ENCODE measurements around the gene DNAAF1. TPM values are rescaled to one million over a fixed set of nuclear protein-coding genes. Genes with fewer than 3 reads are reported as not detected.

The DNAAF1 gene
- total and polyA plus RNA-seq, 2 of the 8 experiments (the other 6 are each of a cell fraction or from before 2014, with no cell fraction given) = 0.09 to 0.15 TPM

DNA sequence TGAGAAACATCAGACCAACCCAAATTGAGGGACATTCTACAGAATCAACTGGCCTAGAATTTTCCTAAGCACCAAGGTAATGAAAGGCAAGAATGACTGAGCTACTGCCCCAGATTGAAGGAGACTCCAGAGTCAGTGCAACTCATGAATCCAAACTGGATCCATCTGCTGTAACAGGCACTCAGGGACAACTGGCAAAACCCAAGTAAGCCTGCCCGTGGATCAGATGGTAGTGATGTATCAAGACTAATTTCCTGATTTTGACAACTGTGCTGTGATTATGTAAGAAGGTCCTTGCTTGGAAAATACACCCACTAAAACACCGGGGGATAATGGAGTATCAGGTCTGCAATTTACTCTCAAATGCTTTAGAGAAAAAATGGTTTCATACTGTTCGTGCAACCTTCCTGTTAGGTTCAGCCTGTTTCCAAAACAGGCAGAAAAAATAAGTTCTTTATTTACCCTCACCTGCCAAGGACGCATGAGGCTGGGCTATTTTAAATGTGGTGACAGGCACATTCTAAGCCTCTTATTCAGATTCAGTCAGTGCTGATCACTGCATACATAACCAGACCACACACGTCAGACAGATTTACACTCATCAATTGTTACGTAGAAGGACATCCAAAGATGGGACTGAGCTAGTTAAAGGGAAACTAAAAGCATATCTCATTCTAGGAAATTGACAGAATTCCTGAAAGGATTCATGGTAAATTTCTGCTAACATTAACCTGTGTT is 35.3 kb upstream of the DNAAF1 start (continued):
- TF ChIP-seq KDM4A (IDR thresholded peaks at IDR 0.05; ENCODE audit: low read depth, low read length, severe bottlenecking) (no peak), POLR2A (IDR thresholded peaks at IDR 0.05; ENCODE audit: control extremely low read depth in 1 of 2, low read depth in 2 of 2, low read length in 2 of 2) (no peak)
- TF ChIP-seq, protein P1, sequence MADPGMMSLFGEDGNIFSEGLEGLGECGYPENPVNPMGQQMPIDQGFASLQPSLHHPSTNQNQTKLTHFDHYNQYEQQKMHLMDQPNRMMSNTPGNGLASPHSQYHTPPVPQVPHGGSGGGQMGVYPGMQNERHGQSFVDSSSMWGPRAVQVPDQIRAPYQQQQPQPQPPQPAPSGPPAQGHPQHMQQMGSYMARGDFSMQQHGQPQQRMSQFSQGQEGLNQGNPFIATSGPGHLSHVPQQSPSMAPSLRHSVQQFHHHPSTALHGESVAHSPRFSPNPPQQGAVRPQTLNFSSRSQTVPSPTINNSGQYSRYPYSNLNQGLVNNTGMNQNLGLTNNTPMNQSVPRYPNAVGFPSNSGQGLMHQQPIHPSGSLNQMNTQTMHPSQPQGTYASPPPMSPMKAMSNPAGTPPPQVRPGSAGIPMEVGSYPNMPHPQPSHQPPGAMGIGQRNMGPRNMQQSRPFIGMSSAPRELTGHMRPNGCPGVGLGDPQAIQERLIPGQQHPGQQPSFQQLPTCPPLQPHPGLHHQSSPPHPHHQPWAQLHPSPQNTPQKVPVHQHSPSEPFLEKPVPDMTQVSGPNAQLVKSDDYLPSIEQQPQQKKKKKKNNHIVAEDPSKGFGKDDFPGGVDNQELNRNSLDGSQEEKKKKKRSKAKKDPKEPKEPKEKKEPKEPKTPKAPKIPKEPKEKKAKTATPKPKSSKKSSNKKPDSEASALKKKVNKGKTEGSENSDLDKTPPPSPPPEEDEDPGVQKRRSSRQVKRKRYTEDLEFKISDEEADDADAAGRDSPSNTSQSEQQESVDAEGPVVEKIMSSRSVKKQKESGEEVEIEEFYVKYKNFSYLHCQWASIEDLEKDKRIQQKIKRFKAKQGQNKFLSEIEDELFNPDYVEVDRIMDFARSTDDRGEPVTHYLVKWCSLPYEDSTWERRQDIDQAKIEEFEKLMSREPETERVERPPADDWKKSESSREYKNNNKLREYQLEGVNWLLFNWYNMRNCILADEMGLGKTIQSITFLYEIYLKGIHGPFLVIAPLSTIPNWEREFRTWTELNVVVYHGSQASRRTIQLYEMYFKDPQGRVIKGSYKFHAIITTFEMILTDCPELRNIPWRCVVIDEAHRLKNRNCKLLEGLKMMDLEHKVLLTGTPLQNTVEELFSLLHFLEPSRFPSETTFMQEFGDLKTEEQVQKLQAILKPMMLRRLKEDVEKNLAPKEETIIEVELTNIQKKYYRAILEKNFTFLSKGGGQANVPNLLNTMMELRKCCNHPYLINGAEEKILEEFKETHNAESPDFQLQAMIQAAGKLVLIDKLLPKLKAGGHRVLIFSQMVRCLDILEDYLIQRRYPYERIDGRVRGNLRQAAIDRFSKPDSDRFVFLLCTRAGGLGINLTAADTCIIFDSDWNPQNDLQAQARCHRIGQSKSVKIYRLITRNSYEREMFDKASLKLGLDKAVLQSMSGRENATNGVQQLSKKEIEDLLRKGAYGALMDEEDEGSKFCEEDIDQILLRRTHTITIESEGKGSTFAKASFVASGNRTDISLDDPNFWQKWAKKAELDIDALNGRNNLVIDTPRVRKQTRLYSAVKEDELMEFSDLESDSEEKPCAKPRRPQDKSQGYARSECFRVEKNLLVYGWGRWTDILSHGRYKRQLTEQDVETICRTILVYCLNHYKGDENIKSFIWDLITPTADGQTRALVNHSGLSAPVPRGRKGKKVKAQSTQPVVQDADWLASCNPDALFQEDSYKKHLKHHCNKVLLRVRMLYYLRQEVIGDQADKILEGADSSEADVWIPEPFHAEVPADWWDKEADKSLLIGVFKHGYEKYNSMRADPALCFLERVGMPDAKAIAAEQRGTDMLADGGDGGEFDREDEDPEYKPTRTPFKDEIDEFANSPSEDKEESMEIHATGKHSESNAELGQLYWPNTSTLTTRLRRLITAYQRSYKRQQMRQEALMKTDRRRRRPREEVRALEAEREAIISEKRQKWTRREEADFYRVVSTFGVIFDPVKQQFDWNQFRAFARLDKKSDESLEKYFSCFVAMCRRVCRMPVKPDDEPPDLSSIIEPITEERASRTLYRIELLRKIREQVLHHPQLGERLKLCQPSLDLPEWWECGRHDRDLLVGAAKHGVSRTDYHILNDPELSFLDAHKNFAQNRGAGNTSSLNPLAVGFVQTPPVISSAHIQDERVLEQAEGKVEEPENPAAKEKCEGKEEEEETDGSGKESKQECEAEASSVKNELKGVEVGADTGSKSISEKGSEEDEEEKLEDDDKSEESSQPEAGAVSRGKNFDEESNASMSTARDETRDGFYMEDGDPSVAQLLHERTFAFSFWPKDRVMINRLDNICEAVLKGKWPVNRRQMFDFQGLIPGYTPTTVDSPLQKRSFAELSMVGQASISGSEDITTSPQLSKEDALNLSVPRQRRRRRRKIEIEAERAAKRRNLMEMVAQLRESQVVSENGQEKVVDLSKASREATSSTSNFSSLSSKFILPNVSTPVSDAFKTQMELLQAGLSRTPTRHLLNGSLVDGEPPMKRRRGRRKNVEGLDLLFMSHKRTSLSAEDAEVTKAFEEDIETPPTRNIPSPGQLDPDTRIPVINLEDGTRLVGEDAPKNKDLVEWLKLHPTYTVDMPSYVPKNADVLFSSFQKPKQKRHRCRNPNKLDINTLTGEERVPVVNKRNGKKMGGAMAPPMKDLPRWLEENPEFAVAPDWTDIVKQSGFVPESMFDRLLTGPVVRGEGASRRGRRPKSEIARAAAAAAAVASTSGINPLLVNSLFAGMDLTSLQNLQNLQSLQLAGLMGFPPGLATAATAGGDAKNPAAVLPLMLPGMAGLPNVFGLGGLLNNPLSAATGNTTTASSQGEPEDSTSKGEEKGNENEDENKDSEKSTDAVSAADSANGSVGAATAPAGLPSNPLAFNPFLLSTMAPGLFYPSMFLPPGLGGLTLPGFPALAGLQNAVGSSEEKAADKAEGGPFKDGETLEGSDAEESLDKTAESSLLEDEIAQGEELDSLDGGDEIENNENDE (IDR thresholded peaks at IDR 0.05; ENCODE audit: insufficient replicate concordance, low read length) = no peak

All from H1 (cell line).